Activated T-helper 1 cell treated with anti-CD3 and anti-CD28 coated beads, Interleukin-12 subunit alpha, Interleukin-12 subunit beta, Interleukin-2, Interleukin-4 antibody, amounts not matched to agents 30 ng/mL and 10 ng/mL and 1 ng/mL, durations not matched to agents 14 hours and 24 hours and 36 hours (primary cell): ENCODE measurements around the gene SART3. TPM values are rescaled to one million over a fixed set of nuclear protein-coding genes. Genes with fewer than 3 reads are reported as not detected.
A peak's percentile ranks its signal among the peaks of the same experiment; 100 is the strongest.

Experiments used
- DNase-seq: peaks from one replicate; pipeline ENCODE4 v3.0.0; 2021; ENCODE audit warnings: low spot score
- H3K27ac Mint-ChIP-seq: one replicate; pipeline ENCODE4 v1.8.0; 2021; ENCODE audit warnings: mild to moderate bottlenecking, mixed read lengths
- H3K27me3 Mint-ChIP-seq: one replicate; pipeline ENCODE4 v1.8.0; 2022; ENCODE audit warnings: mild to moderate bottlenecking, moderate library complexity, mixed read lengths; ENCODE audit not compliant: insufficient read depth
- H3K36me3 Mint-ChIP-seq: one replicate; pipeline ENCODE4 v1.8.0; 2021; ENCODE audit warnings: low read depth, mixed read lengths
- H3K4me1 Mint-ChIP-seq: one replicate; pipeline ENCODE4 v1.8.0; 2021; ENCODE audit warnings: low read depth, mixed read lengths
- H3K4me3 Mint-ChIP-seq: one replicate; pipeline ENCODE4 v1.8.0; 2021; ENCODE audit warnings: mild to moderate bottlenecking, moderate library complexity, mixed read lengths
- H3K9me3 Mint-ChIP-seq: one replicate; pipeline ENCODE4 v1.8.0; 2021; ENCODE audit warnings: mixed read lengths
- intact Hi-C: fragments of 100-400 bp; cut with micrococcal nuclease; formaldehyde crosslinking; loops from one replicate; pipeline ENCODE4 v1.15.1; 2024
- total RNA-seq: library from RNA; stranded (reverse); gene quantifications from 2 replicates; pipeline ENCODE4 v1.2.3, GENCODE V29; 2022

The SART3 gene
- total RNA-seq: 83.3 and 96.4 TPM in 2 replicates

GRCh38 chr12:108560752-108561719 is at the start of gene SART3:
Gene SART3 (minus strand): TSS chr12:108561173. CDS start chr12:108561154, 19 bp downstream.
- H3K36me3 Mint-ChIP-seq: peaks cover 29% of the 10 kb centered on the region
- H3K27ac Mint-ChIP-seq: peak within 1 kb of the TSS; percentile 99
- H3K4me1 Mint-ChIP-seq: peaks cover 58% of the 10 kb centered on the region
- H3K9me3 Mint-ChIP-seq: no peaks in the 10 kb centered on the region
- DNase-seq: peak; percentile 74
- peak within 1 kb of the TSS; percentile 100 for H3K4me3 Mint-ChIP-seq
- no peaks in the 10 kb centered on the region for H3K27me3 Mint-ChIP-seq
- intact Hi-C loops: loop anchor here (1.0 to 10.0 kb wide), 5 partner anchors 8 to 799 kb away; partner anchors contain the start of genes CORO1C, FICD and PRDM4

- intact Hi-C loops: no loop called here
- Mint-ChIP-seq H3K4me1 (peaks cover 27% of the 10 kb centered on the region), H3K9me3 (no peaks in the 10 kb centered on the region)
Observed at GRCh38 chr12:108610336-108610815, 49.4 kb upstream of the SART3 start.

GRCh38 chr12:108609537-108610335 is 48.8 kb upstream of the SART3 start:
- peaks cover 10% of the 10 kb centered on the region for H3K36me3 Mint-ChIP-seq
- intact Hi-C loops: no loop called here
- H3K27ac Mint-ChIP-seq: no peak overlapping the region
- peaks cover 27% of the 10 kb centered on the region for H3K4me1 Mint-ChIP-seq
- no peak for DNase-seq
- no peaks in the 10 kb centered on the region for H3K9me3 Mint-ChIP-seq
- no peak overlapping the region for H3K4me3 Mint-ChIP-seq
- H3K27me3 Mint-ChIP-seq: peaks cover 10% of the 10 kb centered on the region

More at GRCh38 chr12:108610336-108610815, 49.4 kb upstream of the SART3 start:
- DNase-seq: no peak
- H3K4me3 Mint-ChIP-seq: no peak overlapping the region
- H3K36me3 Mint-ChIP-seq: peaks cover 12% of the 10 kb centered on the region
- no peak overlapping the region for H3K27ac Mint-ChIP-seq
- H3K27me3 Mint-ChIP-seq: peaks cover 4% of the 10 kb centered on the region

- intact Hi-C loops: no loop called here
- Mint-ChIP-seq H3K9me3 (no peaks in the 10 kb centered on the region), H3K36me3 (peaks cover 4% of the 10 kb centered on the region), H3K4me1 (peaks cover 19% of the 10 kb centered on the region), H3K4me3 (no peak overlapping the region), H3K27me3 (peaks cover 12% of the 10 kb centered on the region), H3K27ac (no peak overlapping the region)
- no peak for DNase-seq
Observed at GRCh38 chr12:108608616-108609015, 47.6 kb upstream of the SART3 start.

- Mint-ChIP-seq H3K27ac (no peak overlapping the region), H3K27me3 (peaks cover 11% of the 10 kb centered on the region), H3K4me1 (peaks cover 14% of the 10 kb centered on the region), H3K9me3 (no peaks in the 10 kb centered on the region), H3K36me3 (peaks cover 4% of the 10 kb centered on the region), H3K4me3 (no peak overlapping the region)
- no peak for DNase-seq
- intact Hi-C loops: no loop called here
Observed at GRCh38 chr12:108607981-108608600, 47.1 kb upstream of the SART3 start.

- H3K27ac Mint-ChIP-seq: peak overlapping the region; percentile 64
- no peak overlapping the region for H3K4me3 Mint-ChIP-seq
- DNase-seq: no peak
- peaks cover 12% of the 10 kb centered on the region for H3K27me3 Mint-ChIP-seq
- H3K9me3 Mint-ChIP-seq: no peaks in the 10 kb centered on the region
- intact Hi-C loops: no loop called here
- H3K36me3 Mint-ChIP-seq: no peaks in the 10 kb centered on the region
- H3K4me1 Mint-ChIP-seq: peaks cover 1% of the 10 kb centered on the region
Observed at GRCh38 chr12:108606492-108606891, 45.5 kb upstream of the SART3 start.

GRCh38 chr12:108605690-108606406 is 44.9 kb upstream of the SART3 start:
- H3K27me3 Mint-ChIP-seq: peaks cover 12% of the 10 kb centered on the region
- no peaks in the 10 kb centered on the region for H3K4me1 Mint-ChIP-seq
- no peak for DNase-seq
- no peaks in the 10 kb centered on the region for H3K36me3 Mint-ChIP-seq
- H3K27ac Mint-ChIP-seq: peak overlapping the region; percentile 64
- intact Hi-C loops: no loop called here
- H3K9me3 Mint-ChIP-seq: no peaks in the 10 kb centered on the region
- no peak overlapping the region for H3K4me3 Mint-ChIP-seq

- intact Hi-C loops: no loop called here
- peak overlapping the region; percentile 64 for H3K27ac Mint-ChIP-seq
- no peak for DNase-seq
- H3K27me3 Mint-ChIP-seq: peaks cover 12% of the 10 kb centered on the region
- no peaks in the 10 kb centered on the region for H3K9me3 Mint-ChIP-seq
- H3K4me3 Mint-ChIP-seq: no peak overlapping the region
- H3K36me3 Mint-ChIP-seq: no peaks in the 10 kb centered on the region
- H3K4me1 Mint-ChIP-seq: no peaks in the 10 kb centered on the region
Observed at GRCh38 chr12:108605000-108605689, 44.2 kb upstream of the SART3 start.

GRCh38 chr12:108604208-108604941 is 43.4 kb upstream of the SART3 start:
- H3K4me1 Mint-ChIP-seq: no peaks in the 10 kb centered on the region
- peaks cover 12% of the 10 kb centered on the region for H3K27me3 Mint-ChIP-seq
- H3K36me3 Mint-ChIP-seq: no peaks in the 10 kb centered on the region
- no peak overlapping the region for H3K4me3 Mint-ChIP-seq
- no peak for DNase-seq
- no peak overlapping the region for H3K27ac Mint-ChIP-seq
- H3K9me3 Mint-ChIP-seq: no peaks in the 10 kb centered on the region
- intact Hi-C loops: no loop called here

GRCh38 chr12:108603743-108604142 is 42.8 kb upstream of the SART3 start:
- H3K4me1 Mint-ChIP-seq: no peaks in the 10 kb centered on the region
- intact Hi-C loops: no loop called here
- no peak overlapping the region for H3K4me3 Mint-ChIP-seq
- H3K36me3 Mint-ChIP-seq: no peaks in the 10 kb centered on the region
- H3K27me3 Mint-ChIP-seq: peaks cover 13% of the 10 kb centered on the region
- no peak for DNase-seq
- no peak overlapping the region for H3K27ac Mint-ChIP-seq
- no peaks in the 10 kb centered on the region for H3K9me3 Mint-ChIP-seq

GRCh38 chr12:108602976-108603704 is 42.2 kb upstream of the SART3 start:
- DNase-seq: no peak
- no peak overlapping the region for H3K4me3 Mint-ChIP-seq
- intact Hi-C loops: no loop called here
- H3K36me3 Mint-ChIP-seq: no peaks in the 10 kb centered on the region
- peaks cover 15% of the 10 kb centered on the region for H3K27me3 Mint-ChIP-seq
- H3K9me3 Mint-ChIP-seq: no peaks in the 10 kb centered on the region
- no peak overlapping the region for H3K27ac Mint-ChIP-seq
- no peaks in the 10 kb centered on the region for H3K4me1 Mint-ChIP-seq
